Endothelial cell of umbilical vein (primary cell): ENCODE measurements around the gene GCSH. TPM values are rescaled to one million over a fixed set of nuclear protein-coding genes. Genes with fewer than 3 reads are reported as not detected.

Source experiments
- BruUV-seq: library from RNA; stranded (reverse); fragments of 400-500 nt; replicated peaks from 2 replicates; lab custom pipeline; 2021; lab: Mats Ljungman, UMichigan
- CTCF ChIA-PET: fragments of 300-600, 350-600 bp; sonication (Branson Sonifier 250); formaldehyde crosslinking; loops from one replicate; lab custom pipeline; 2021; ENCODE audit warnings: antibody characterized with exemption, inconsistent platforms; lab: Charles Lee
- POLR2A ChIA-PET: fragments of 300-600, 350-600 bp; sonication (Branson Sonifier 250); formaldehyde crosslinking; loops from one replicate; lab custom pipeline; 2021; ENCODE audit warnings: antibody characterized with exemption, inconsistent platforms; lab: Charles Lee
- DNase-seq: peaks from one replicate; pipeline ENCODE4 v3.0.0-alpha.2; 2011; ENCODE audit warnings: low read depth, low spot score
- FAIRE-seq: peaks from 2 replicates; lab custom pipeline; 2011; peaks lifted over from hg19 to GRCh38; lab: Jason Lieb, UNC
- H2AFZ ChIP-seq: 2 replicates; pipeline ENCODE4 v1.6.0; 2012; ENCODE audit warnings: low read depth, low read length, control low read depth, inconsistent platforms
- H3K27ac ChIP-seq: 2 replicates; pipeline ENCODE4 v1.5.1; 2011; ENCODE audit warnings: low read depth, mild to moderate bottlenecking, control low read depth, low read length, moderate library complexity; ENCODE audit not compliant: insufficient read depth
- H3K27me3 ChIP-seq, 2 experiments: 2 replicates each; pipeline versions ENCODE4 v1.6.0 to v1.6.1; 2011; ENCODE audit warnings: low read length in 2 of 2, mixed read lengths in 1 of 2; ENCODE audit not compliant: control insufficient read depth in 2 of 2, insufficient read depth in 2 of 2
- H3K36me3 ChIP-seq, 2 experiments: 2 replicates in 1 of 2; 3 replicates in 1 of 2; pipeline ENCODE4 v1.5.1; 2011; ENCODE audit warnings: low read length in 2 of 2, mild to moderate bottlenecking in 1 of 2, moderate library complexity in 1 of 2; ENCODE audit not compliant: control insufficient read depth in 2 of 2, insufficient read depth in 2 of 2; ENCODE audit errors: extremely low read depth in 1 of 2
- H3K4me1 ChIP-seq: 3 replicates; pipeline ENCODE4 v1.5.1; 2011; ENCODE audit warnings: mild to moderate bottlenecking, low read length; ENCODE audit not compliant: control insufficient read depth, insufficient read depth; ENCODE audit errors: extremely low read depth
- H3K4me2 ChIP-seq: 2 replicates; pipeline ENCODE4 v1.6.1; 2011; ENCODE audit warnings: low read length, control low read depth, mixed read lengths; ENCODE audit not compliant: insufficient read depth
- H3K4me3 ChIP-seq, 3 experiments: fragments of 200-600 bp in 1 of 3; sonication (generic), shearing (Covaris generic) in 1 of 3; replicated peaks in 1 of 3; 2 replicates each; pipeline ENCODE4 v1.5.1; 2011 to 2016; ENCODE audit warnings: control low read depth in 3 of 3, low read length in 3 of 3, mild to moderate bottlenecking in 2 of 3, inconsistent platforms in 1 of 3, low read depth in 1 of 3, moderate library complexity in 1 of 3; ENCODE audit not compliant: insufficient read depth in 1 of 3
- H3K79me2 ChIP-seq: 2 replicates; pipeline ENCODE4 v1.6.0; 2012; ENCODE audit warnings: low read length, inconsistent platforms; ENCODE audit not compliant: control insufficient read depth, insufficient read depth
- H3K9ac ChIP-seq: replicated peaks from 2 replicates; pipeline ENCODE3; 2011; ENCODE audit warnings: low read length, control low read depth; ENCODE audit not compliant: insufficient read depth; ENCODE audit errors: extremely low read depth
- H3K9me1 ChIP-seq: replicated peaks from 3 replicates; pipeline ENCODE4 v1.6.0; 2011; ENCODE audit warnings: mild to moderate bottlenecking, low read length; ENCODE audit not compliant: control insufficient read depth, insufficient read depth; ENCODE audit errors: extremely low read depth
- H3K9me3 ChIP-seq: replicated peaks from 2 replicates; pipeline ENCODE4 v1.5.1; 2012; ENCODE audit warnings: low read length, inconsistent platforms; ENCODE audit not compliant: control insufficient read depth, insufficient read depth
- H4K20me1 ChIP-seq: replicated peaks from 2 replicates; pipeline ENCODE3; 2011; ENCODE audit warnings: mild to moderate bottlenecking, low read length; ENCODE audit not compliant: control insufficient read depth, insufficient read depth; ENCODE audit errors: extremely low read depth
- CTCF ChIP-seq, 2 donors: IDR thresholded peaks; 1 replicate in 1 of 2; 2 replicates in 1 of 2; pipeline ENCODE4 v1.5.1; 2011; ENCODE audit warnings: low read length in 2 of 2, mild to moderate bottlenecking in 2 of 2, moderate library complexity in 2 of 2, control low read depth in 1 of 2, inconsistent platforms in 1 of 2, low read depth in 1 of 2; ENCODE audit not compliant: insufficient read depth in 1 of 2; ENCODE audit errors: extremely low read depth in 1 of 2
- EZH2 ChIP-seq: IDR thresholded peaks from 2 replicates; pipeline ENCODE4 v1.6.1; 2012; ENCODE audit warnings: borderline replicate concordance, low read depth, mild to moderate bottlenecking, moderate library complexity, low read length, inconsistent platforms; ENCODE audit not compliant: severe bottlenecking
- FOS ChIP-seq: IDR thresholded peaks from 2 replicates; pipeline ENCODE4 v1.6.1; 2011; ENCODE audit warnings: mild to moderate bottlenecking, low read length, moderate library complexity, borderline replicate concordance; ENCODE audit not compliant: insufficient read depth
- GATA2 ChIP-seq: IDR thresholded peaks from 2 replicates; pipeline ENCODE4 v1.7.0; 2011; ENCODE audit warnings: low read depth, mild to moderate bottlenecking, moderate library complexity, mixed read lengths, low read length; ENCODE audit not compliant: insufficient read length, insufficient read depth
- JUN ChIP-seq: IDR thresholded peaks from 2 replicates; pipeline ENCODE4 v1.6.1; 2011; ENCODE audit warnings: borderline replicate concordance, low read depth; ENCODE audit not compliant: insufficient read length, insufficient read depth
- MAX ChIP-seq: IDR thresholded peaks from 2 replicates; pipeline ENCODE4 v1.6.1; 2011; ENCODE audit not compliant: insufficient read depth, insufficient read length
- MYC ChIP-seq: IDR thresholded peaks from one replicate; pipeline ENCODE4 v1.6.1; 2011; ENCODE audit warnings: mild to moderate bottlenecking, low read depth, low read length
- POLR2A ChIP-seq: IDR thresholded peaks from 2 replicates; pipeline ENCODE4 v1.6.1; 2012; ENCODE audit warnings: low read depth, mild to moderate bottlenecking, control low read depth, low read length
- POLR2AphosphoS5 ChIP-seq: IDR thresholded peaks from 2 replicates; pipeline ENCODE4 v1.6.1; 2012; ENCODE audit warnings: low read depth, mild to moderate bottlenecking, control low read depth, low read length, moderate library complexity; ENCODE audit not compliant: insufficient read depth
- dilution Hi-C: fragments of 300-500 bp; cut with MboI; formaldehyde crosslinking; loops from one replicate; pipeline ENCODE4 v1.15.0; 2019; ENCODE audit warnings: low sequenced_read_pairs; ENCODE audit not compliant: extremely low pct_ligation_motif_present
- intact Hi-C: fragments of 100-400 bp; cut with micrococcal nuclease; formaldehyde crosslinking; loops from one replicate; pipeline ENCODE4 v1.10.0; 2022
- polyA plus RNA-seq, 4 experiments: library from polyadenylated mRNA; depleted of rRNA in 3 of 4; stranded (reverse) in 3 of 4; unstranded in 1 of 4; fragments of >200 nt; gene quantifications; 2 replicates each; pipeline versions ENCODE4 v1.2.1 to v1.2.3, GENCODE V29; 2011 to 2012; ENCODE audit warnings: missing spikeins in 1 of 4
- total RNA-seq: library from RNA; stranded (reverse); gene quantifications from 2 replicates; pipeline ENCODE4 v1.2.3, GENCODE V29; 2021

The GCSH gene
- total and polyA plus RNA-seq, 2 donors (not counting 3 experiments of a cell fraction or from before 2014, with no cell fraction given), result 6.9 to 31.1 TPM

GRCh38 chr16:81040131-81040530, 56.1 kb downstream of the GCSH start:
- dilution Hi-C loops, result no loop called here
- ChIA-PET POLR2A (no interaction called here), CTCF (interaction anchor here (0.7 kb wide), 1 partner anchor 36 kb away, joined by 4 read pairs; no protein-coding TSS in a partner anchor)
- intact Hi-C loops, result no loop called here
- Histone ChIP-seq H3K27me3 (no peaks in the 10 kb centered on the region), H3K79me2 (peaks cover 31% of the 10 kb centered on the region), H3K4me1 (peaks cover 11% of the 10 kb centered on the region), H3K36me3 (peaks cover 13 to 14% of the 10 kb centered on the region in 2 experiments), H2AFZ (no peak overlapping the region), H3K9me3 (no peaks in the 10 kb centered on the region), H3K4me3 (no peak overlapping the region), H3K4me2 (no peak overlapping the region), H3K9me1 (no peaks in the 10 kb centered on the region), H3K9ac (no peak overlapping the region), H3K27ac (no peak overlapping the region), H4K20me1 (no peaks in the 10 kb centered on the region)
- FAIRE-seq (no peak), DNase-seq (no peak)
- BruUV-seq, result no TSS peak
- TF ChIP-seq JUN (no peak), EZH2 (no peak), POLR2A (no peak), MAX (no peak), CTCF (IDR thresholded peaks at IDR 0.05; ENCODE audit: extremely low read depth in 1 of 2, insufficient read depth in 1 of 2, low read depth in 1 of 2, low read length in 2 of 2) (no peak), GATA2 (no peak), MYC (no peak), POLR2AphosphoS5 (no peak), FOS (no peak)
